VCaP (cell line): ENCODE results near the gene GRAMD1A.
A peak's percentile ranks its signal among the peaks of the same experiment; 100 is the strongest.

Source experiments
- H3K27ac ChIP-seq: fragments of 450-650 bp; 2 replicates; pipeline ENCODE4 v1.5.1; 2017
- TF ChIP-seq, protein P1 (sequence below): fragments of 450-650 bp; conservative IDR thresholded peaks from 2 replicates; pipeline ENCODE4 v1.5.1; 2017; ENCODE audit warnings: mild to moderate bottlenecking, moderate library complexity

GRAMD1A gene

DNA sequence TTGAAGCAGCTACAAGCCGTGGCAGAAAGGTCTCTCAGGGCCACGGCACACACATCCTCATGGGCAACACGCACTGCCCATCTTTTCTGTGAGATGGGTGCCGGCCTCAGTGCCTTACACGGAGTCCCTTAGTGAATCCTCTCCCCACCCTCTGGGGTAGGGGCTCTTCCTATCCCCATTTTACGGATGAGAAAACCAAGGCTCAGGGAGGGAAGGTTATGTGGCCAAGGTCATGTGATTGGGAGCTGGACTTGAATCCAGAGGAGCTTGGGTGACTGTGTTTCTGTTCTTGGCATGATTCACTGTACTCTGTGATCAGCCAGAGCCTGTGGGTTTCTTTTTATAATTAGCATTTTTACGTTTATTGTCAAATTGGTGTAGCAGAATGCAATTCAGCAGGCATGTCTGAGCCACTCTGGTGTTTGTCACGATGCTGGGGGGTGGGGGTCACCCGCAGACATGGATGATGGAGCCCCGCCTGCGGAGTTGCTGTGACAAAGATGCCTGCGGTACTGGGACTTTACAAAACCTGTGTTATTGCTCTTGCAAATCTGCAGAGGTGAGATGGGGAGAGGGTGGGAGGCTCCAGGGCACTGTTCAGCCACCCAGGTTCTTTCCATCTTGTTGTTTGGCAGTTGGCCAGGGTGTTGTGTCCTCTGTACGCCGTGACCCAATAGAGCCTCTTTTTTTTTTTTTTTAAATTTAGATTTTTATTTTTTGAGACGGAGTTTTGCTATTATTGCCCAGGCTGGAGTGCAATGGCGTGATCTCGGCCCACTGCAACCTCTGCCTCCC, 34.7 kb downstream of the GRAMD1A start:
- TF ChIP-seq, protein P1, sequence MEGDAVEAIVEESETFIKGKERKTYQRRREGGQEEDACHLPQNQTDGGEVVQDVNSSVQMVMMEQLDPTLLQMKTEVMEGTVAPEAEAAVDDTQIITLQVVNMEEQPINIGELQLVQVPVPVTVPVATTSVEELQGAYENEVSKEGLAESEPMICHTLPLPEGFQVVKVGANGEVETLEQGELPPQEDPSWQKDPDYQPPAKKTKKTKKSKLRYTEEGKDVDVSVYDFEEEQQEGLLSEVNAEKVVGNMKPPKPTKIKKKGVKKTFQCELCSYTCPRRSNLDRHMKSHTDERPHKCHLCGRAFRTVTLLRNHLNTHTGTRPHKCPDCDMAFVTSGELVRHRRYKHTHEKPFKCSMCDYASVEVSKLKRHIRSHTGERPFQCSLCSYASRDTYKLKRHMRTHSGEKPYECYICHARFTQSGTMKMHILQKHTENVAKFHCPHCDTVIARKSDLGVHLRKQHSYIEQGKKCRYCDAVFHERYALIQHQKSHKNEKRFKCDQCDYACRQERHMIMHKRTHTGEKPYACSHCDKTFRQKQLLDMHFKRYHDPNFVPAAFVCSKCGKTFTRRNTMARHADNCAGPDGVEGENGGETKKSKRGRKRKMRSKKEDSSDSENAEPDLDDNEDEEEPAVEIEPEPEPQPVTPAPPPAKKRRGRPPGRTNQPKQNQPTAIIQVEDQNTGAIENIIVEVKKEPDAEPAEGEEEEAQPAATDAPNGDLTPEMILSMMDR, result no peak
- H3K27ac ChIP-seq, result no peak overlapping the region

DNA sequence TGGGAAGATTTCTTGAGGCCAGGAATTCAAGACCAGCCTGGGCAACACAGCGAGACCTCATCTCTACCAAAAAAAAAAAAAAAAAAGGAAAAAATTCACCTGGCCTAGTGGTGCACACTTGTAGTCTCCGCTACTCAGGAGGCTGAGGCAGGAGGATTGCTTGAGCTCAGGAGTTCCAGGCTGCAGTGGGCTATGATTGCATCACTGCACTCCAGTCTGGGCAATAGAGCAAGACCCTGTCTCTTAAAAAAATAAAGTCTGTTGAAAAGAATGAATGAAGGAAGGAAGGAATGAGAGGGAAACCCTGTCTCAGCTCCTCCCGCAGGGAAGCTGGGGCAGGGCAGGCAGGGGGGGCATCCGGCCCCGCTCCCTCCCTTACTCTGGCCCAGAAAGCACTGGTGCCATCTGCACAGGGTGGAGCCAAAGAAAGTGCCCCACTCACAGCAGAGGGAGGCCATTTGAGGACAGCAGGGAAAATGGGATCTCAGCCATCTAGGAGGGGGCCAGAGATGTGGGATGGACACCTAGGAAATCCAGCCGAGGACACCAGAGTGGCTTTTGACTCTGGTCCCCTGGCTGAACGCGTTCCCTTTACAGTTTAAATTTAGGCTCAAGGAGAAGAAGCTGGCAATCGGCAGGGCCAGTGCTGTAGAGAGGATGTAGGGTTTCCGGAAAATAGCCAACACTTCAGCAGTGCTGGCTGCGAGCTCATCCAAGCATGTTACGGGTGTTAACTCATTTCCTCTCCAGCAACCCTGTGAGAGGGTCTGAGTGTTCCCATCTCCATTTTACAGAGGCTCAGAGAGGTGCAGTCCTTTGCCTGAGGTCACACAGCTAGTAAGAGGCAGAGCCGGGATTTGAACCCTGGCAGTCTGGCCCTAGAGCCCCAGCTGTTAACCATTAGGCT, 37.8 kb downstream of the GRAMD1A start:
- TF ChIP-seq, protein P1, result no peak

DNA sequence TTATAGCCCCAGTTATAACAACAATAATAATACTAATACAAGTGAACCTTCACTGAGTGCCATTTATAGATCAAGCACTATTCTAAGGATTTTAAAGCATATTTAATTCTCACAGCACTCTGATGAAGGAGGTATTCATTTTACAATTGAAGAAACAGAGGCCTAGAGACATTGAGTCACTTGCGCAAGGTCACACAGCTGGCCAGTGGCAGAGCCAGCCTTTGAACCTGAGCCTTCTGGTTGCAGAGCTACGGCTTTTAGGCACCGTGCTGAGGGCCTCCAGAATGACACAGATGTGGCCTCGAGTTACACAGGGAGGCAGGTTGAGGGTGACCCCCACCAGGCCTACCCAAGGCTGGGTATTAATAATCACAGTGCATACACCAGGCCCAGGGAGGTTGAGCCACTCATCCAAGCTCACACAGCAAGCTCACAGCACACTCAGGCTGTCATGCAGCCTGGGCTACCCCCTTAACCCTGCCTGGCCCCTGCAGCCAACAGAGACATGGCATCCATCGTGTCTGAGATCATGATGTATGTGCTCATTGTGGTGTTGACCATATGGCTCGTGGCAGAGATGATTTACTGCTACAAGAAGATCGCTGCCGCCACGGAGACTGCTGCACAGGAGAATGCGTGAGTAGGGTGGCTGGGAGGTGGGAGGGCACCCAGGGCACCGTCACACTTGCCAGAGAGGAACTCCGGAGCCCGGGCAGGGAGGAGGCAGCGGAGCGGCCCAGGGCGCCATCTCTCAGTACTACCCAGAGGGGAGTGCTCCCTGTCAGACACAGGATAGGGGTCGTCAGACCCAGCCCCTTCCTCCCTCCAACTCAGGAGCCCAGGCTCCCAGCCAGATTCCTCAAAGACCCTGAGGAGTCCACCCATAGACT, 38.7 kb downstream of the GRAMD1A start:
- peak overlapping the region; percentile 98 for H3K27ac ChIP-seq
- TF ChIP-seq, protein P1, result no peak

More for the DNA sequence above, 37.8 kb downstream of the GRAMD1A start:
- peak overlapping the region; percentile 98 for H3K27ac ChIP-seq

DNA sequence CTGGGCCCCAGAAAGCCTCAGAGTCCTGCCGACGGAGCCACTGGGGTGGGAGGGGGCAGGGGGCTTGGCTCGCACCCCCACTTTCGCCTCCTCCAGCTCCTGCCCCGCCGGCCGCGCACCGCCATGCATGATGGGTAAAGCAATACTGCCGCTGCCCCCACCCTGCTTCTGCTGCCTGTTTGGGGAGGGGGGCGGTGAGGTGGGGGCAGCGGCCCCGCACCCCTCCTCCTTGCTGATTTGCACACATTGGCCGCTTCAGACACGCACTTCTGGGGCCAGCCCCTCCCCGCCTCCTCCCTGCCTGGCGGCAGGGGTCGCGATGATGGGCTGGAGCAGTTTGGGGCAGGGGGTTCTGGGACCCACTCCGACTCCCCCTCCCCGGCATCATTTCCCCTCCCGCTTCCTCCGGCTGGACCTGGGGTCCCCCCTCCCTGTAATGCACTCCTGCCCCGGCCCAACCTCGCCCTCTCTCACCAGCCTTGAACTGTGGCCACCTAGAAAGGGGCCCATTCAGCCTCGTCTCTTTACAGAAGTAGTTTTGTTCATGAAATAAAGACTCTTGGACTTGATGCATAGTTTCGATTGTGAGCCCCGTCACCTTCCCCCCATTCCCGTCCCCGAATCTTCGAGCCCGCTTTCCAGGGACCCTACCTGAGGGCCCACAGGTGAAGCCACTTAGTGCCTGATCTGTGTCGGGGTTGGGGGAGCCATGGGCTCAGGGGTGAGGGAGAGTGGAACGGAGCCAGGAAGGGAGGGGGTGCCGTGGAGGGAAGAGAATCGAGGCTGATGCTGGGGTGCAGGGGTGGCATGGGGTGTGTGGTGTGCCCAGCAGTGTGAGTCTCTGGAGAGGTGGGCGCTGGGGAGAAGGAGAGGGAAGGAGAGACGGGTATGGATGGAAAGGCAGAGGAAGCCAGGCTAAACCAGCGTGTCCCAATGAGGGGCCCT, 40.0 kb downstream of the GRAMD1A start:
- TF ChIP-seq, protein P1, result no peak
- peak overlapping the region; percentile 98 for H3K27ac ChIP-seq

DNA sequence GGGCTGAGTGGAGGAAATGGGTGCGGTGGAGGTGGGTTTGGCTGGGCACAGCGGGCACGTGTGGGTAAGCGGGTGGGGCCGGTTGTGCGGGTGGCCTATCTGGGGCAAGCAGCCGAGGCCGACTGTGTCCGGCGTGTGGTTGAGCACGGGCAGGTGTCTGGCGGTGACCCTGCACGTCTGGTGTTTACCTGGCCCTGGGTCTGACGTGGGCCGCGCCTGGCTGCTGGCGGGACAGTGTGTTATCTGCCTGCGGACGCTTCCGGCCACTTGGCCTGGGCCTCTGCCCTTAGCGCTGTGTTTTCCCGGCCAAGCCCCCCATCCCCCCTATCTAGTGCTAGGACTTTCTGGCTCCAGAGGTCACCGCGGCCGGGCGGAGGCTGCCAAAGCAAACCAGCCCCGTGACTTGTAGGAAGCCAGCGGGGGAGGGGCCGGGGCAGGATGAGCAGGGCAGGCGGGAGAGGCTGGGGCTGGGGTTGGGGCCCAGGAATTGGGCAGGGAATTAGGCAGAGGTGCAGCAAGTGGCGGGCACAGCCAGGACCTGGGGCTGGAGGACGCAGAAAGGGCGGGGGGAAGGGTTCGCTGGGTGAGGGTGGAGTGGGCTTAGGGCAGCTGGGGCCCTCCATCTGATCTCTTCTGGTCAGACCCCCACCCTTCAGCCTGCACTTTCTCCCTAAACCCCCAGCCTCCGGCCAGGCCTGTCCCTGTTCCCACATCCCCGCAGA, 40.9 kb downstream of the GRAMD1A start:
- H3K27ac ChIP-seq, result peak overlapping the region; percentile 98
- TF ChIP-seq, protein P1, result no peak

DNA sequence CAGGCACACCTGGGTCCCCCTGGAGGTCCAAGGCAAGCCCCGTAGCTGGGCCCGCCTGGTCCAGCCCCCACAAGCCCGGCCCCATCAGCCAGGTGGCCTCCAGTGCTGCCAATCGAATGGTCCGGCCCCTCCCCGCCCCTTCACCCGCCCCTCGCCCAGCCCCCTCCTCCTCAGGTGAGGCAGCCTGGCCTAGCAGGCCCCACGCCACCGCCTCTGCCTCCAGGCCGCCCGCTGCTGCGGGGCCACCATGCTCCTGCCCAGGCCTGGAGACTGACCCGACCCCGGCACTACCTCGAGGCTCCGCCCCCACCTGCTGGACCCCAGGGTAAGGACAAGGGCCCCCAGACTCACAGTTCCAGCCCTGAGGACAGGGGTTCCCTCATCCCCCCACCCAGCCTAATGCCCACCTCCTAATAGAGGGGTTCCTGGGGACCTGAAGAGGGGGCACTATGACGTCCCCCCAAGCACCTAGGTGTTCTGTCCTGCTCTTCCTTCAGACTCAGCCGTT, 41.5 kb downstream of the GRAMD1A start, which contains the start of gene HPN:
Gene HPN, plus strand, starts transcription at position 174 of the 508 bp plus-strand sequence. CDS start 786 bp downstream, outside the sequence.
- H3K27ac ChIP-seq, result peak within 1 kb of the TSS; percentile 98

More for the DNA sequence above, 41.5 kb downstream of the GRAMD1A start, which contains the start of gene HPN:
- TF ChIP-seq, protein P1, result no peak
